ENCODE results near the gene VCL.

DNA sequence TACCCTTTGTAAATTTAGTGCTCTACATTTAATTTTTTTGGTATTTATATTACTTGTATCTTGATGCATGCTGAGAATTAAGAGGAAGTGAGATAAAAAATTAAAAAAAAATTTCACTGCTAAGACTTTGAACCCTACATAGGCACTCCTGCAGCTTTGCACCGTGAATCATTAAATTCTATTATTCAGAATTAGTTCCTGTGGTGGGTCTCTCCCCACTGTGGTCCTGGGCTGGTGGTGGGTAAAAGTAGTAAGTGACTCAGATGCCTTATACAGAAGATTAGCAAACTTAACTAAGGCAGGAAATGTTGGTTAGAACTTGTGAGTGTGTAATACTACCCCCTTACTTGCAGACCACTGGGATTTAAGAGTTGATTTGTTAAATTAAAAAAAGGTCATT, 80.1 kb downstream of the VCL start:
- TF ChIP-seq POLR2A (IDR thresholded peaks at IDR 0.05; ENCODE audit: low read length) (no peak), GATA1 (IDR thresholded peaks at IDR 0.05; ENCODE audit: low read depth, low read length) (no peak)
